SW480 (cell line): ENCODE results near the gene RNF169.
"Not testable (repeated sequence)": the region's sequence is repeated elsewhere in the genome, so short reads cannot be mapped to it uniquely, and the experiment has no call there.

Experiments used
- DNase-seq: peaks from one replicate; pipeline ENCODE4 v3.0.0-alpha.2; 2016; ENCODE audit warnings: low spot score

The RNF169 gene

DNA sequence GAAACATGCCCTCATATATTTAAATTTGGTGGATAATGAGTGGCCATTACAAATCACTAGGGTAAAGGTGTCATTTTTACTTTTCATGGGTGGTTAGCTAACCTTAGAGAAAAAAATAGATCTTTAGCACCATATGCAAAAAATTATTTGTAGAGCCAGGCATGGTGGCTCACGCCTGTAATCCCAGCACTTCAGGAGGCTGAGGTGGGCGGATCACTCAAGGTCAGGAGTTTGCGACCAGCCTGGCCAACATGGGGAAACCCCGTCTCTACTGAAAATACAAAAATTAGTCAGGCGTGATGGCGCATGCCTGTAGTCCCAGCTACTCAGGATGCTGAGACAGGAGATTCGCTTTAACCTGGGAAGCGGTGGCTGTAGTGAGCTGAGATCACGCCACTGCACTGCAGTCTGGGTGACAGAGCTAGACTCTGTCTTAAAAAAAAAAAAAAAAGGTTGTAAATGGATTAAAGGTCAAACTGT lies 19.6 kb downstream of the RNF169 start:
- not testable (repeated sequence) for DNase-seq

DNA sequence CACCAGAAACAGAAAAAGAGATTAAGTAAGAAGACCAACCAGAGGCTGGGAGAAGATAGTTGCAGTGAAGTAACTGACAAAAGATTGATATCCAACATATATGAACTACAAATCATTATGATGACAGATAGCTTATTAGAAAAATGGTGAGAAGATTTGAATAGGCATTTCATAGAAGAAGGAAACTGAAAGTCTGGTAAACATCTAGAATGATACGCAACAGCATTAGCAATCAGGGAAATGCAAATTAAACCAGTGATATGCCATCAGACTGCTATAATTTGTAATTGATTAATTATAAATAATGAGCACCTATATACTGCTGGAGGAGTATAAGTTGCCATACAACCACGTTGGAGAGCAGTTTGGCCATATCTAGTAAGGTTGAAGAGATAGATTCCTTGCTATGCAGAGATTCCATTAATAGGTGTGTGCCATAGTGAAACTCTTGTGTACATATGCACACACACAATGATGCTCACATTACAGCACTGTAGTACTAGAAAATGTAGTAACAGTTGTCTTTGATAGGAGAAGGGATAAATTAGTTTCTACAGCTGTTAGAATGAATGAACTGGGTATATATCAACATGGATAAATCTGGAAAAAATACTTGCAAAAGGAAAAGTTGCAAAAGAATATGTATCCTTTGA lies 20.5 kb downstream of the RNF169 start:
- DNase-seq: no peak

DNA sequence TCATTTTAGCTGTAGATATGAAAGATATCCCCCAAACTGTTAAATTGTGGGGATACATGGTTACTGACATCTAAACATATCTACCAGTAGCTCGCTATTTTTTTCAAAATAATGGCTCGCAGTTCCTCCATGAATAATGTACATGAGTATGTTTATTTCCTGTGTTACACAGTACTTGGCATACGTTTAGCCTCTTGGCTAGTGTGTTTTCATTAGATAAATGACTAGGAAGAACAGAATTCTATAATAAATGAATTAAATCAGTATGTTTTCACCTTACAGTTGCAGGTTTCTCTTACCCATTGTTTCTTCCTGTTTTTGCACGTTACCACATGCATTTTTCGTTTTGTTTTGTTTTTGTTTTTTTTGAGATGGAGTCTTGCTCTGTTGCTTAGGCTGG lies 21.8 kb downstream of the RNF169 start:
- DNase-seq: no peak

DNA sequence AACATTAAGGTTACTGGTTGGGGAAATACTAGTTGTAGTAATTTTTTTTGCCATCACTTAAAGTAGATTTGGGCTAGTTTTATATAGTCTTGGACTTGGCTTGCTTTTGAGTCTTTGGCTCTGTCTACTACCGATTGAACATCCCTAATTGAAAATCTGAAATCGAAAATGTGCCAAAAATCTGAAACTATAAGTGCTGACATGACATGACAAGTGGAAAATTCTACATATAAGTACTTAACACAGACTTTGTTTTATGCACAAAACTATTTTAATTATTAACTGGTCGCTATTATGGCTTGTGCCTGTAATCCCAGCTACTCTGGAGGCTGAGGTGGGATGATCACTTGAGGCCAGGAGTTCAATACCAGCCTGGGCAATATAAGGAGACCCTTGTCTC lies 22.5 kb downstream of the RNF169 start:
- DNase-seq: no peak

DNA sequence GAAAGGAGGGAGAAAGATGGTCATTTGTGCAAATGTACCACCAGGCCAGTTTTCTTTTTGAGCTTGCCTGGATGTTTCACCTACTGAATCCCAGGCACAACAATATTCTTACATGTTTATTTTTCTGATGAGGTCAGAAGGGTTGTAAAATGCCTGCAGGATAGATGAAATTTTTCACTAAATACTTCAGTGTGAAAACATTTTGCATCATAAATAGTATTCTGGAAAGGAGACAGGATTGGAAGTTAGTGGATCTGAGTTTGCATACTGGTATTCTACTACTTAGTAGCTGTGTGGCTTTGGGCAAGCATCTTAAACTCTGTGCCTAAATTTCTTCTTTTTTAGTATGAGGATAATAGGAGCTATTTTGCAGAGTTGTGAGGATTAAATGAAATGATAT lies 24.8 kb downstream of the RNF169 start:
- DNase-seq: no peak

DNA sequence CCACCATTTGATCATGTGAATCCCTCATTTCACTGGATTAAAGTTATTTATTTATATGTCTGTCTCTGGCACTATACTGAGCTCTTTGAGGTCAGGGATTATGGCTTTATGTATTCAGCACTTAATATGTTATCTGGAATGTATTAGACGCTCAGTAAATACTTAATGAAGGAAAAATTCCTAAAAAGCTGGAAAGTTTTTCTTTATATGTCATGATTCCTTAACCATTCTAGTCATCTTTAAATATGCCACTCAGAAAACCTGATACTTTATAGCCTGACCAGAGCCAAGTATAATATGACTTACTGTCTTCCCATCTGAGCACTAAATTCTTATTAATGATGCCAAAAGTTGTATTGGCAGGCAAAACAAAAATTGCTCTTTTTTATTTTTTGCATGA lies 27.1 kb downstream of the RNF169 start:
- no peak for DNase-seq

DNA sequence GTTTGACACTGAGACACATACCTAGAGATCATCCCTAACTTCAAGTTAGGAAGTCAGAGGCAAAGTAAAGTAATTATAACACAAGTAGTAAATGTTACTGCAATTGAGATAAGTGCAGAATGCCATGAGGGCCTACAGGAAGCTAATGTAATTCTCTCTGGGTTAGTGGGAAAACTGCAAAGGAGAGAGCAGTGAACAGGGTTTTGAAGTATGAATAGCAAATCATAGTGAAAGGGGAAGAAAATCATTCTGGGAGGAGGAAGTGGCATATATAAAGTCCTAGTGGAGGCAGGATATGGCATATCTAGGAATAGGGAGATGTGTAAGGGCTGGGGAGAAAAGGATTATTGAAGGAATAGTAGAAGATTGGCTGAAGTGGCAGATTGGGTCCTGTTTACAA lies 27.9 kb downstream of the RNF169 start:
- DNase-seq: no peak

DNA sequence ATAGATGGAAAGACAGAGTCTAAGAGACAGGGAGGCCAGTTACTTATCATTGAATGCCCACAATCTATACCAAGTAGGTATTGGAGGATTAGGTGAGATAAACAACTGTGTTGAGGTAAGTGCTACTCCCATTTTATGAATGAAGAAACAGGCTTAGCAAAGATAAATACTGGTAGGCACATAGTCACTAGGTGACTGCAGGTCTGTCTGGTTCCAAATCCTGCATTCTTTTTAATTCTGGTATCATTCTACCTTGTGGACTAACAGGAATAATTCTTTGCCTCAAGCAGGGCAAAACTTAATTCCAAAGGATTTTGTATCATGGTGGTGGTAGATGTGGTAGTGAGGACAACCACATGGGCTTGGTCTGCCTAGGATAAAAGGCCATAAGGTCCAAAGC lies 28.4 kb downstream of the RNF169 start:
- no peak for DNase-seq

DNA sequence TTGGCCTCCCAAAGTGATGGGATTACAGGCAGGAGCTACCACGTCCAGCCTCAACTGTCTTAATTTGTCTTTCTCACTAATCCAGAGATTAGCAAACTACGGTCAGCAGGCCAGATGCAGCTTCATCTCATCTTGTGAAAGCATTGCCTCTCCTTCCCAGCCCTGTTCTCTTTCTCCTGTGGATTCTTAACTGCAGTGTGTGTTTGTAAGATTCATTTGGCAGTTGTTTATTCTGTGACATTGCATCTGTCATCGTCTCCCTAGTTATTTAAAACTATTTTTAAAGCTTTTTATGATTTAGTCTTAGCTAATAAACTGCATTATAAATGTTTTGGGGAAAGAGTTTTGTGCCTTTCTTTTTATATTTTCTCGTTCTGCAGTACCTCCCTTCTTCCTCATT lies 29.2 kb downstream of the RNF169 start:
- DNase-seq: no peak

DNA sequence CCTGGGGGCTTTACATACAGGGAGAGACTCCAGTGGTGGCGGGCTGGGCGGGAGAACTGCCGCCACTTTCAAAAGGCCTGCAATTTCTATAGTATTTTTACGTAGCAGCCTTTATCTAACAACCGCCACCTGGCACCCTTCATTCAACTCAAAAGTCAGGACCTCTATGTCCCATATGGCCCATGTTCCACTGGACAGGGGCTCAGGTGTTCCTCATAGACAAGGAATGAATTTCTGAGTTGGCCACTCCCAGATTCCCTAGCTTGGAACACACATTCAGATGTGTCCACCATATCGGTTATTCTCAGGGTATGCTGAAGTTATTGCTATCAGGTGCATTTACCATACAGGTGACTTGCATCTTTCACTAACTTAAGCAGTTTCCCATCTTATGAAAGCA lies 29.9 kb downstream of the RNF169 start:
- no peak for DNase-seq

DNA sequence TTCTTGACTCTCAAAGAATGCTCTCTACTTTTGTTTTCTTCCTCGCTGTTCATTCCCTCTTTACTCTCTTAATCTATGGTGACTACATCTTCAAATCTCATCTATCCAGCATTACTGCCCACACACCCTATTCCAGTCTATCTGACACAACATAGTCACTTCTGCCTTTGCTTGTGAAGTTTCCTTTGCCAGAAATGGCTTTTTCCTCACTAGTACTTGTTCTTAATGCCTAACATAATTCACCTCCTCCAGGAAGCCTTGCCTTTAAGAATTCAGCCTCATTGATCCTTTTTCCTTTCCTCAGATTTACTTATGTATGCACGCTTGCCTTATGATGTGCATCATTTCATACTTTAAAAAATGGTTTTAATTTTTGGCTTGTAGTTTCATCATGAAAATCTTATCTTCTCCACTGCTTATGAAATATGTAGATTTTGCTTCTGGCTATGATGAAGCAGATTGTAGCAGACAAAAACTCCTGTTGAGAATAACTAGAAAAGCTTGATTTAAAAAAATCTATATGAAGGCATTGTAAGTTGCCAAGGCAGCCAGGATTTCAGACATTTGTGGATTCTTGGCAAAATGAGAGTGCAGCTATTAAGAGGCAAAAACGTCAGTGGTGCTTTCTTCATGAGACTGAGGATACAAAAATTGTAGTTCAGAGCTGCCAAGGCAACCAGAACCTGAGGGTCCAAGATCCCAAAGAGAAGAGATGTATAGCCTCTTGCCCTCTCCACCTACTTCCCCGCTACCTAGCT lies 31.8 kb downstream of the RNF169 start:
- no peak for DNase-seq

DNA sequence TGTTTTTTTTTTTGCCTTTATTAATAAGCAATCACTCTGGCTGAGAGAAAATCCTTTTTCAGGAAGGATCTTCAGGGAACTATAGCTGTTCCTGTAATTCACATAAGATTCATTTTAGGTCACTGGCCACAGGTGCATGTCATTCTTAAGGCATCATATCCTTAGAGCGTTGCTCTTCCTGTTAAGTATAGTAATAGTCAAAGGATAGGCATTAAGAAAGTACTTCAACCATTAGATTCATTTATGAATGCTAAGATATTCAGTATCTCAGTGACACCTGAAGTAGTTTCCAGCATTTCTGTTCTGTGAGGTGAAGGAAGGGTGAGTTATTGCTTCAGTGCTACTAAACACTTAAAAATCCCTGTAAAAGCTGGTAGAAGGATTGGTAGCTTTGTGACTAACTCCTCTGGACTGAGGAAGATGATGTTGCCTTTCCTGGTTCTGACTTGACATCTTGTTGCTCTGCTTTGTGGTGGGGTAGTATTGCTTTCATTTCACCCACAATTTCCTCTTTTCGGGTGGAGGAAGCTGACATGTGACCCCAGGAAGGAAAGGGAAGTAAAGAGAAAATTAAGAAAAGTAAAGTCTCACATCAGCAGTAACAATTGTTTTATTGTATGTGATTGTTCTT lies 34.7 kb downstream of the RNF169 start:
- DNase-seq: no peak

DNA sequence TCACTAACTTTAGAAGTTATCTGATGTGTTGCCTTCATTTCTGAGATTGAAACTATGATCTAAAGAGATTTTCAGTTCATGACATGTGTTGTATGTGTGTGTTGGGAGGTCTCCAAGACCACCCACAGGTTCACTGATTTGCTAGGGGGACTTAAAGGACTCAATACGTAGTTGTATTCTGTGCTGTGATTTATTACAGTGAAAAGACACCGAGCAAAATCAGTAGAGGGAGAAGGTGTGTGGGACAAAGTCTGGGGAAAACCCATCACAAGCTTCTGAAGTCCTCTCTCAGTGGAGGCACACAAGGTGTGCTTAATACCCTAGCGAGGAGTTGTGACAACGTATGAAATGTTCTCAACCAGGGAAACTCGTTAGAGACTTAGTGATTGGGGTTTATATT lies 35.6 kb downstream of the RNF169 start:
- DNase-seq: no peak

DNA sequence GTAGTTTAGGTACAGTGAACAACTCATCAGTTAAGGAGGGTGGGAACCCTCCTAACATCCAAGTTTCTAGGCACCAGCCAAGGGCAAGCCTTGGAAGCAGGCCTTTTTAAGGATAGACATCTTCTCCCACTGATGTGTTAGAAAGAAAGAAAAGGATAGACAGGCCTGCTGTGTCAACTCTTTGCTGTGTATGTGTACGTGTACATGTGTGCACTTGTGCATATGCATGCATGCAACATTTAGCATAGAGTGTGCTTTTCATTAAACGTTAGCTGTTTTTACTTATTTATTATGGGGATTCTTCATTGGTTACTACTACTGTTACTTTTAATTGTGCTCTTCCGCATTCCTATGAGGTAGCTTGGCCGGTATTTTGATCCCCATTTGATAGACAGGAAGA lies 36.1 kb downstream of the RNF169 start:
- no peak for DNase-seq

DNA sequence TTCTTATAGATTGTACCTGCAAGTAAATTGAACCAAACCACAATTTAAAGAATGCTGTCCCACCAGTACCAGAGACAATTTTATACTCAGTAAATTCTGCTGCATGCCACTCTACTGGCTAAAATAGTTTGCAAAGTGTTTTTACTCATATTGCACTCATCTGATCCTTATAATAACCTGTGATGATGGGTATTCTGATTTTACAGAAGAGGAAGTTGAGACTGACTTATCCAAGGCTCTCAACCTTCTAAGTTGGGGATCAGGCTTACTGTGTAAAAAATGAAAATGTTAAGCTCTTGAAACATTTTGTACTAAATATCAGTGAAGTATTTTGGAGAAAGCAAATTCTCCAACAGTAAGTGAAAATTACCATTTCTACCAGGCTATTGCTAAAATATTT lies 37.9 kb downstream of the RNF169 start:
- no peak for DNase-seq

DNA sequence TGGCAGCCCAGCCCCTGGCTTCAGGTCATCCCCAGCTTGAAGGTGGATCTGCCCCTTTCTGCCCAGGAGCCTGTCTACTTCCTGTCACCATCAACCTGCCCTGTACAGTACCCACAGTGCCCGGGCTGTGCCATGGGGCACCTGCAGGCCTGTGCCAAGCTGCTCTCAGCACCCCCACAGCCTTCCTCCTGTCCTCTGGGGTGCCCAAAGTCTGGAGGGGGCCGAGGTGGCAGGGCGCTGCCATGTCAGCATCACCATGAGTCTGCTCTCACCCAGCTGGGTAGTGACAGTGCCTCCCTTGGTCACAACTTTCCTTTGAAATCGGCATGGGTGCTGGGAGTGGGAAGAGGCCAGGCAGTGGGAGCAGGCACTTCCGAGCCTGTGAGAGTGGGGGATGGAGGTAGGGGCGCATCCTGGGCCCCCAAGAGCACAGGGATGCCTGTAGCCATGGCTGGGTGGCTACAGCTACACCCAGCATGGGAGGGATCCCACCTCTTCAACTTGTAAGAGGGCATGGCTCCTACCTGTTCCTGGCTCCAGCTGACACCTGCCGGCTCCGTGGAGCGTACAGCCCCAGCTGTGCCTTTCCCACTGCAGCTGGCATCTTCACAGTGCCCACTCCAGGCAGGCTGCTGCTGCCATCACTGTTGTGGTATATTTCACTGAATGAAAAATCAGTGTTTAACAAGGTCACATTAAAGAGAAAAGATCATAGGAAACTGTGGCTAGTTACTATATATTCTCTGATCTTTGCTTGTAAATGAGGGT lies 42.9 kb downstream of the RNF169 start:
- DNase-seq: no peak

DNA sequence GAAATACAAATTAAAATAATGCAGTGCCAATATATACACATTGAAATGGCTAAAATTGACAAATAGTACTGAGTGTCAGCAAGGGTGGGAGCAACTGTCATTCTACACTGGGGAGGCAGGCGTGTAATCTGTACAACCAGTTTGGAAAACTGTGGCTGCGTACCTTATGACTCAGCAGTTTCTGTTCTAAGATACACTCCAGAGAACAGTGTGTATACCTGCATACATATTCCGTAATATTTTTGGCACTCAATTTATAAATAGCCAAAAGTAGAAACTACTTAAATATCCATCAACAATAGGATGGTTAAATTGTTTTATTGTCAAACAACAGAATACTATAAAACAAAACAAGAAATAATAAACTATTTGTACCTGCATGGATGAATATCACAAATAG lies 57.6 kb downstream of the RNF169 start:
- DNase-seq: no peak

DNA sequence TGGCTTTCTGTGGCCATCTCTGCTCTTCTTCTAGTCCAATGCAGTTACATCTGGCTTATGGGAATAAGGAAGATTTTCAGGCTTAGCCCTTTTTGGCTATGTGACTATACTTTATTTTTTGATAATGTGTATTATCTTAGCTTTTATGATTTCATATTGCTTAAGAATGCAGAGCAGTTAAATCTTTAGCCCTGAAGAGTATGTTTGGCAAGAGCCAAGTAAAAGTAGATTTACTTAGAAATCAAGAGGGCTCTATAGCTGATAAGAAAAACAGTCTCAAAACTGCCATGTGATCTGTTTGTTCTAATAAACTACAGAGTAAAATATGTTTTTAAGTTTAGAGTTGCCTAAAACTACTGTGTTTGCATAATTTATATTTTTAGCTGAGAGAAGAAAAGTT lies 61.2 kb downstream of the RNF169 start:
- DNase-seq: no peak

DNA sequence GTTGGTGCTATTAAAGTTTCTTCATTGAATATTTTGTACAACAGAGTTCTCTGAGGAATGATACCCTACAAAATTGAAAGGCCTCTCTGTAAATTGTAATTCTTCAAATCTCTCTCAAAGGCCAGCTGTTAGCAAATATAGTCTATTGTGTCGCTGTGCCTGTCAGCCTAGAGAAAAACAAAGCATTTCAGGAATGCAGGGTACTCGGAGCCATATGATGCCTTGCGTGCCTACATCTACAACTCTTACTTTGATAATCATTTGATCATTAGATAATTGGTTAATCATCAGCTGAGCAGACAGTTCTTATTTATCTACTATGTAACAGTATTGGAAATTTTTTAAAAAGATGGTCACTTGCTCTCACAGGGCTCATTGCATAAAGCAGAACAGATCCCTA lies 67.3 kb downstream of the RNF169 start:
- no peak for DNase-seq

DNA sequence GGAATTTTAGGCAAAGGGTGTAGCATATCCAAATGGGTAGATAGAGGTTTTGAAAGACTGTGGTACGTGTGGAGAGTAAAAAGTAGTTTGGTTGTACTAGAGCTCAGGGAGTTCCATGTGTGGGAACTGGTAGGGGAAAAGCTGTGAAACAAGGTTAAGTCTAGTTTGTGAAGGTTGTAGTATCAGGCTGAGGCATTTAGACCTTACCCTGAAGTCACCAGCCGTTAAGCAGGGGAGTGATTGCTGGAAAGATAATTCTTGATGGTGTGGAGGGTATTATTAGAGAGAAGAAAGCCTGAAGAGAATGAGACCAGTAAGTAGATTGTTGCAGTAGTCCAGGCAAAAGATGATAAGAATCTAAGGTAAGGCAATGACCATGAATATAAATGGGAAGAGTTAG lies 68.0 kb downstream of the RNF169 start:
- no peak for DNase-seq

DNA sequence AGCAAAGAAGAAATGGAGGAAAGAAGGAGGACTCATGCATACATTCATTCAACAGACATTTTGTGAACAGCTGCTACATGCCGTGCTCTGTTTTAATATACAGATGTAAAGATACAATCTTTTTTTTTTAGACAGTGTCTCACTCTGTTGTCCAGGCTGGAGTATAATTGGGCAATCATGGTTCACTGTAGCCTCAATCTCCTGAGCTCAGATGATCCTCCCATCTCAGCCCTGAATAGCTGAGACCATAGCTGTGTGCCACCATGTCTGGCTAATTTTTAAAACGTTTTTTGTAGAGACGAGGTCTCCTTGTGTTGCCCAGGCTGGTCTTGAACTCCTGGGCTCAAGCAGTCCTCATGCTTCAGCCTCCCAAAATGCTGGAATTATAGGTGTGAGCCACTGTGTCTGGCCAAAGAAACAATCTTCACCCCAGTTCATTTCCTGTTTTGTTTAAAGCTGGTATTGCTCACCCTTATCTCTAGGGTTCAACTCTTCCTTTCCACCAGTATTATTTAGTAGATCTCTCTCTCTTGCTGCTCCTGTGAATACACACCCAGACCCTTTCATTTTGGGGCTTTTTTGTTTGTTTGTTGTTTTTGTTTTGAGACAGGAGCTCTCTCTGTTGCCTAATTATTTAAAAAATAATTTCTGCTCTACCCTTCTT lies 69.8 kb downstream of the RNF169 start:
- DNase-seq: no peak

DNA sequence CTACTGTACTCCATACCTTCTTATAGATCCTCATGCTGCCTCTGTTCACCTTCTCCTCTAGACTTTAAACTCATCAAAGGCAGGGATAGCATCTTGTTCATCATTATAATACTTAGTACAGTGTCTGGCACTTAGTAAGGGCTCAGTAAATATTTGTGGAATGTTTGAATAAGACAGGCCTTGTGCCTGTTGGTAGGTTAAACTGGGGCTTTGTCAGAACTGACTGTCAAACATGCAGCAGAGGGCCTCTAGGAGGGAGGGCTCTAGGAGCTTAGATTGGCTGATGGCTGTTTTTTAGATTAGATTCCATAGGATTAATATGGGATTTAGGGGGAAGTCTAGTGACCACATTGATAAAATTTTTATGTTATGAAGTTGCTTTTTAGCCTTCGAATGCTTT lies 70.8 kb downstream of the RNF169 start:
- DNase-seq: no peak
